ENCODE measurements around the gene FAM124A. TPM values are rescaled to one million over a fixed set of nuclear protein-coding genes. Genes with fewer than 3 reads are reported as not detected.

Gene FAM124A
- total and polyA plus RNA-seq, 2 of the 8 experiments (the other 6 are each of a cell fraction or from before 2014, with no cell fraction given) = 40.7 to 49.9 TPM

DNA sequence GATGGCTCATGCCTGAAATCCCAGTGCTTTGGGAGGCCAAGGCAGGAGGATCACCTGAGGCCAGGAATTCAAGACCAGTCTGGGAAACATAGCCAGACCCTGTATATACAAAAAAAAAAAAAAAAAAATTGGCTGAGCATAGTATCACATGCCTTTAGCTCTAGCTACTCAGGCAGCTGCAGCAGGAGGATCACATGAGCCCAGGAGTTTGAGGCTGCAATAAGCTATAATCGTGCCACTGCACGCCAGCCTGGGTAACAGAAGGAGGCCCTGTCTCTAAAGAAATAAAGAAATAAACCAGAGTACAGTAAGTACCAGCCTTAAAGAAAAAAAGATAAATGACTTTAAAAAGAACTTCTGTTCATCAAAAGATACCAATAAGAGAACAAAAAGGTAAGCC is 52.9 kb downstream of the FAM124A start:
- no peak overlapping the region for H2BK20ac ChIP-seq (ENCODE audit: low read length)
- H3K79me1 ChIP-seq (ENCODE audit: low read depth, low read length) = peaks cover 4% of the 10 kb centered on the region; the same call in 1 of the 2 replicates
- DNase-seq (ENCODE audit: low read depth in 1 of 2, low spot score in 2 of 2) = peak in 1 of 2 experiments; percentile 10
- WGBS, 2 experiments (ENCODE audit: extremely low coverage in 1 of 2, insufficient coverage in 1 of 2, insufficient read length in 1 of 2, insufficient replicate concordance in 2 of 2, low coverage in 1 of 2, low lambda C conversion rate in 2 of 2, missing lambda C conversion rate in 1 of 2) = 97% methylated on average over 2 of the region's 2 CpGs; no CpG with 5 or more reads in 1 of the 2 experiments
- H2BK120ac ChIP-seq (replicated peaks; ENCODE audit: low read depth, low read length) = no peak overlapping the region
- no peaks in the 10 kb centered on the region for H3K23me2 ChIP-seq (ENCODE audit: low read depth, low read length)
- H3K23ac ChIP-seq (ENCODE audit: insufficient read length) = no peak overlapping the region
- H4K91ac ChIP-seq (replicated peaks; ENCODE audit: insufficient read length, low read length) = no peak overlapping the region
- no peak overlapping the region for H3K4me2 ChIP-seq (ENCODE audit: insufficient read depth in 1 of 2, low read depth in 2 of 2, low read length in 2 of 2)
- H2AFZ ChIP-seq (ENCODE audit: low read length) = no peak overlapping the region
- ChIA-PET CTCF (ENCODE audit: partially characterized antibody) (interaction anchor here (0.6 to 8.3 kb wide), 4 partner anchors 12 to 150 kb away, joined by 3 to 78 read pairs (median 7); no protein-coding TSS in a partner anchor), POLR2A (ENCODE audit: partially characterized antibody) (interaction anchor here (2.3 kb wide), 1 partner anchor 12 kb away, joined by 7 read pairs; no protein-coding TSS in a partner anchor)
- no peaks in the 10 kb centered on the region for H3K27me3 ChIP-seq (replicated peaks in 1 of 4; ENCODE audit: control insufficient read depth in 3 of 4, extremely low read depth in 1 of 4, insufficient read depth in 3 of 4, low read length in 3 of 4)
- no peak overlapping the region for H3K4me3 ChIP-seq (ENCODE audit: extremely low read depth in 1 of 4, insufficient read depth in 2 of 4, low read depth in 3 of 4, low read length in 4 of 4)
- no peak overlapping the region for H2BK5ac ChIP-seq (ENCODE audit: low read depth, low read length)
- H2BK12ac ChIP-seq (ENCODE audit: low read depth, low read length) = no peak overlapping the region
- no peak overlapping the region for H3K56ac ChIP-seq (replicated peaks; ENCODE audit: insufficient read length, low read depth, low read length)
- no peak overlapping the region for H3K9ac ChIP-seq (replicated peaks in 1 of 4; ENCODE audit: extremely low read depth in 1 of 4, low read depth in 3 of 4, low read length in 3 of 4)
- no peaks in the 10 kb centered on the region for H3K9me3 ChIP-seq (ENCODE audit: insufficient read depth in 2 of 2, low read depth in 1 of 2, low read length in 1 of 2)
- peaks cover 0 to 7% (median 3%) of the 10 kb centered on the region in 4 experiments; a peak in 4 of 7 replicates for H3K4me1 ChIP-seq (replicated peaks in 1 of 4; ENCODE audit: control insufficient read depth in 3 of 4, insufficient read depth in 4 of 4, low read length in 3 of 4)
- H4K8ac ChIP-seq (ENCODE audit: extremely low read depth, insufficient read depth, low read length) = no peak overlapping the region
- no peak overlapping the region for H4K5ac ChIP-seq (ENCODE audit: insufficient read length, low read depth, low read length)
- H2AK5ac ChIP-seq (ENCODE audit: low read depth, low read length) = no peak overlapping the region
- no peak overlapping the region for H3K4ac ChIP-seq (replicated peaks; ENCODE audit: insufficient read length, low read depth, low read length)
- H3K27ac ChIP-seq (ENCODE audit: low read depth, low read length) = no peak overlapping the region
- H3K79me2 ChIP-seq (ENCODE audit: control insufficient read depth in 1 of 2, insufficient read depth in 2 of 2, low read length in 2 of 2) = peaks cover 0 to 11% of the 10 kb centered on the region in 2 experiments; a peak in 1 of 4 replicates
- H3K18ac ChIP-seq (ENCODE audit: extremely low read depth, low read length) = no peak overlapping the region
- H4K20me1 ChIP-seq (replicated peaks in 1 of 2; ENCODE audit: control insufficient read depth in 1 of 2, insufficient read depth in 2 of 2, low read length in 2 of 2) = peaks cover 2 to 6% of the 10 kb centered on the region in 2 experiments
- FAIRE-seq = no peak
- no peak overlapping the region for H3K14ac ChIP-seq (ENCODE audit: insufficient read length)
- no peak overlapping the region for H2BK15ac ChIP-seq (ENCODE audit: low read length)
- peaks cover 4 to 29% (median 6%) of the 10 kb centered on the region in 4 experiments; a peak in 6 of 8 replicates for H3K36me3 ChIP-seq (ENCODE audit: control insufficient read depth in 2 of 4, insufficient read depth in 4 of 4, low read length in 3 of 4)
- TF ChIP-seq SIN3A (conservative IDR thresholded peaks at IDR 0.05 in 1 of 2, IDR thresholded peaks at IDR 0.05 in 1 of 2; ENCODE audit: low read depth in 1 of 2, low read length in 2 of 2) = no peak
- TF ChIP-seq HDAC2 (IDR thresholded peaks at IDR 0.05; ENCODE audit: borderline replicate concordance in 1 of 2, low read depth in 2 of 2, low read length in 2 of 2) = no peak
- no peak for TF ChIP-seq TAF1 (IDR thresholded peaks at IDR 0.05; ENCODE audit: low read depth, low read length)
- TF ChIP-seq TEAD4 (IDR thresholded peaks at IDR 0.05; ENCODE audit: low read depth, low read length) = no peak
- TF ChIP-seq BRCA1 (IDR thresholded peaks at IDR 0.05; ENCODE audit: low read depth, low read length) = no peak
- TF ChIP-seq, protein P1, sequence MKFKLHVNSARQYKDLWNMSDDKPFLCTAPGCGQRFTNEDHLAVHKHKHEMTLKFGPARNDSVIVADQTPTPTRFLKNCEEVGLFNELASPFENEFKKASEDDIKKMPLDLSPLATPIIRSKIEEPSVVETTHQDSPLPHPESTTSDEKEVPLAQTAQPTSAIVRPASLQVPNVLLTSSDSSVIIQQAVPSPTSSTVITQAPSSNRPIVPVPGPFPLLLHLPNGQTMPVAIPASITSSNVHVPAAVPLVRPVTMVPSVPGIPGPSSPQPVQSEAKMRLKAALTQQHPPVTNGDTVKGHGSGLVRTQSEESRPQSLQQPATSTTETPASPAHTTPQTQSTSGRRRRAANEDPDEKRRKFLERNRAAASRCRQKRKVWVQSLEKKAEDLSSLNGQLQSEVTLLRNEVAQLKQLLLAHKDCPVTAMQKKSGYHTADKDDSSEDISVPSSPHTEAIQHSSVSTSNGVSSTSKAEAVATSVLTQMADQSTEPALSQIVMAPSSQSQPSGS (IDR thresholded peaks at IDR 0.05; ENCODE audit: low read length) = no peak
- TF ChIP-seq SIX5 (IDR thresholded peaks at IDR 0.05; ENCODE audit: low read depth, low read length) = no peak
- no peak for TF ChIP-seq ZNF274 (IDR thresholded peaks at IDR 0.05; ENCODE audit: borderline replicate concordance, extremely low read depth, low read length)
- no peak for TF ChIP-seq CHD1 (IDR thresholded peaks at IDR 0.05; ENCODE audit: low read depth, low read length)
- no peak for TF ChIP-seq SUZ12 (IDR thresholded peaks at IDR 0.05; ENCODE audit: low read length)
- no peak for TF ChIP-seq EZH2 (IDR thresholded peaks at IDR 0.05; ENCODE audit: low read depth, low read length, severe bottlenecking)
- TF ChIP-seq JUN (IDR thresholded peaks at IDR 0.05; ENCODE audit: low read depth, low read length) = no peak

All from H1 (cell line).